ENCODE results near the gene C11orf91. TPM values are rescaled to one million over a fixed set of nuclear protein-coding genes. Genes with fewer than 3 reads are reported as not detected.
"Not testable (repeated sequence)": the region's sequence is repeated elsewhere in the genome, so short reads cannot be mapped to it uniquely, and the experiment has no call there.

C11orf91 gene
- polyA plus RNA-seq, 4 donors = 0.12 TPM; not detected in 3

DNA sequence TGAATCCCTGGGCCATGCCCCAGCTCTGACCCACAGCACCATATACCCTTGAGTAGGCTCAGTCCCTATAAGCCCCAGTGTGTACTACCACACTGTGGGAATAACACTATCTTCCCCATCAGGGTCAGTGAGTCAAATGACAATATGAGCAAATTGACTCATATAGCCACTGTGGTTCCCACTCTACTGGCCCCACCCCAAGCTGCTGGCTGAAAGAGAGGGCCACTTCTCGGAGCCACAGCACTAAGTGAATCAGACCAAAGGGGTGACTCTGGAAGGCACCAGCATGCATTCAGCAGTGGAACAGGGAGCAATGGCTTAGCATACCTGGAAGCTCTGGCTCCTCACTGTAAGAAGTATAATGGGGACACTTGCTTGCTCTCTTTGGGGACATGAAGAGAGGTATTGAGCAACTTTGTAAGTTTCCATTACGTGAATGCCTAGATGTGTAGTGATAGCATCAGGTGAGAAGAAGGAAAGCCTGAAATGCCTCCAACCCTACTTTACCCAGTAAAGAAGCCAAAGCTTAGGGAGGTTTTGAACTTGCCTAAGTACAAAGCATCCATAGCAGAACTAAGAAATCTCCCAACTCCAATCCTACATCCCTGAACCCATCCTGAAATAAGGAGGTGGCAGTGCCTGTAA is 22.1 kb upstream of the C11orf91 start:
- no peak for DNase-seq (ENCODE audit: low read depth in 4 of 4, low spot score in 3 of 4)

DNA sequence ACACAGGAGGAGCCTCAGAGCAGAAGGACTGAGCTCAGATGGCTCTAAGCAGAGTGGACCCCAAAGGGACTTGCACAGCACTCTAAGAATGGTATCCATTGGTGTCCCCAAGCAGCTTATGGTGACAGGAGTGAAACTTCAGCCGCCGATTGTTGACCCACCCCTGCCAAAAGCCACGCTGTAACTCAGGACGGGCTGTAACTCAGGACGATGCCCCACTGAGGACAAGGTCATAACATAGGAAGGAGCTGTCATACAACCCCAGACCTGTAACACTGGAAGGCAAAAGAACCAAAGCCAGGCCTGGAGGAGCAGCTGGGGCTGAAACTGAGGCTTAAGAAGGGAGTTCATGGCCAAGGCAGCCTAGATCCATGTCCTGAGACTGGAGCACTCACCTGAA is 21.4 kb upstream of the C11orf91 start:
- DNase-seq (ENCODE audit: low read depth in 4 of 4, low spot score in 3 of 4) = no peak

DNA sequence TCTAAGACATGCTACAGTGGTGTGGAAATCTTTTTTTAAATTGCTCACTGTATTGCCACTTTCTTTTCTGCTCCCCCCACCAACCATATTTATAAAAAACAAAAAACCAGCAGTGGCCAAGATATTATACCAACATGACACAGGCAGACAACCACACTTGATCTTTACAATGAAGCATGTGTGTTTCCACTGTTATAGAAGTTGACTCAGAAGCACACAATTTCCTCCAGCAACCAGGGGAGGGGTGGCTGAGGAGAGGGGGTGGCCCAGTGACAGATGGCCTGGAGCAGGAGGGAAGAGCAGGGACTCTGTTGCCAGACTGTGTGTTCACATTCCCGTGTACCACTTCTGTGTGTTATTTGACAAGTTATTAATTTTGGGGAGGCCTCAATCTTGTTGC is 20.8 kb upstream of the C11orf91 start:
- no peak for DNase-seq (ENCODE audit: low read depth in 4 of 4, low spot score in 3 of 4)

DNA sequence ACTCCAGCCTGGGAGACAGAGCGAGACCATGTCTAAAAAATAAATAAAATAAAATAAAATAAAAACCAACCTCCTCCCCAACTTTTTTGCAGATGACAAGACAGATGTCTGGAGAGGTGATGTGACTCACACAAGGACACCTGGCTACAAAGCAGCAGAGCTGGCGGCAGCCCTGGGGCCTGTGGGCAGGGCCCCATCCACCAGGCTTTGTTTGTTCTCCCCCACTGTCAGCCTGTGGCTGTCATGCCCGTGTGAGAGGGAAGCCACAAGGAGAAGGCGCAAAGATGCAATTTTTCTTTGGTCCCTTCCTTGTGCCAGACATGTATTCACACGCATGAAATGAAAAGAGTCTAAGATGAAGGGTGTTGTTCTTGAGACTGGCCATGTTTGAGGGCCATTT is 19.0 kb upstream of the C11orf91 start:
- no peak for DNase-seq (ENCODE audit: low read depth in 4 of 4, low spot score in 3 of 4)

DNA sequence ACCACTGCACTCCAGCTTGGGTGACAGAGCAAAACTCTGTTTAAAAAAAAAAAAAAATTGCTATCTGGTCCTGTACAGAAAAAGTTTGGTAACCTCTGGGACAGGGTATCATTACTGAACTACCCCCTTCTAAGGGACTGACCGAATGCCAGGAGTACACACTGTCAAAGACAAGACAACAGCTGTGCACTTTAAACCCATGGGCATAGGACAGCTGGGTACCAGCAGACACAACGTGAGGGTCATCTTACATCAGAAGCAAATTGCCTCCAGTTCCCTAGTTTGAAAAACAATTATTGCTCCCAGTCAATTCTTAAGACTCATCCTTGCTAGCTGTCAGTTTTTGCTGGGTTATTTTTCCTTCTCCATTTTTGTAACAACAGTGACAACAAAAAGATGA is 17.8 kb upstream of the C11orf91 start:
- no peak for DNase-seq (ENCODE audit: low read depth in 4 of 4, low spot score in 3 of 4)

DNA sequence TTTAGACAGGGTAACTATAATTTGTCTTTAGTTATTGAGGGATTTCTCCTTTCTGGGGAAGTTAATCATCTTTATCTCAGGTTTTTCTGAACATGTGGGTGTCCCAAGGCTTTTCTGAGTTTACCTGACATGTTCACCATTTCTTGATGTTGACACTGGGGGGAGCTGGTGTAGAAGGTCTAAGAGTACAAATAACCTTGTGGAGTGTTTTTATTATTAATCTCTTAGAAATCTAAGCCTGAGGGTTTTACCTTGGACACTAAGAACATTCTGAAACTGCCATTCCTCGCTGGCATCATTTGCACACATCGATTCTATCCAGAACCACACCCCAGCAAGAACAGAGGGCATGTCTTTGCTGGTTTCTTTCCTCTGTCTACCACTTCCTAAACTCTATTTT is 15.6 kb upstream of the C11orf91 start:
- no peak for DNase-seq (ENCODE audit: low read depth in 4 of 4, low spot score in 3 of 4)

DNA sequence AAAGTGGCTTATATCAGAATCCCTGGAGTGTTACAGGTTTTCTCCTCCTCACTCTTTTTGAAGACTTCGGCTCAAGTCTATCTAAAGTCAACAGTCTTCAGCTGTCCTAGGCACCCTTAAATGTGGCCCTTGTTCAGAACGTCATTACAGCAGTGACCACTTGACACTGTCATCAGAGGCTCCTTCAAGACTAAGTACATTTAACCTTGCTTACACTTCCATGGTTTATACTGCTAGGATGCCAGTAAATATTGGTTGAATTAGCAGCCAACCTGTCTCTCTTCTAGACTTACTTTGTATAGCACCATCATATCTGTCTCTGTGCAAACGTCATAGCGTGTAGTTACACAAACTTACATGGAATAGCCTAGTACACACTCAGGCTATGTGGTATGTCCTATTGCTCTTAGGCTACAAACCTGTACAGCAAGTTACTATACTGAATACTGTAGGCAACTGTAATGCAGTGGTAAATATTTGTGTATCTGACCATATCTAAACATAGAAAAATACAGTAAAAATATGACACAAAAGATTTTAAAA is 13.3 kb upstream of the C11orf91 start:
- DNase-seq (ENCODE audit: low read depth in 4 of 4, low spot score in 3 of 4) = no peak

DNA sequence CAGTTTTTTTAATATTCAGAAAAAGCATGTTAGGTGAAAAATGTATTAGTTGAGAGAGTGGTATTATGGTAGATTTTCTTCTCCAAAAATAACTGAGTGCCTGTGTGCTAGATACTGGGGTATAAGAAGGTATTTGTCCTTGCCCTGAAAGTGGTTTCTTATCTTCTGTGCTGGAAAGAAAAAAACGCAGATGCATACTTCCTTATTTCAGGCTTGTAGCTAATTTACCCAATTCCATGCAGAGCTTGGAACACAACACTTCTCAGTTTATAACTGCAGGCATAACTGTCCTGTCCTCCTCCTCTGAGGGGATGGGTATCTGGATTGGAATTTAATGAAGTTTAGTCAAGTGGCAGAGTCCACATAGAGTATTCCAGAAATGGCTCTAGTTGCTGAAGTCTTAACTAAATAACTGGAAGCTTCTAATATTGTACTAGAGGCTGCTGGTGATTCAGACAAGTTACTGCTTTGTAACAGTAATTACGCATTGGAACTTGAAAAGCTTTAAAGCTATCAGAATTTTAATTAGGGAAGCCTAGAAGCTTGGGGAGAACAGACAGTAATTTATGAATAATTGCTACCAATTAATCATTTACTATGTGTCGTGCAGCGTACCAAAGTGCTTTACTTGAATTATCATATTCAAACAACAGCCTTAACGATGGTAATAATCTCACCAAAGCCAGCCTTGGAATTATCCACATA is 12.7 kb upstream of the C11orf91 start:
- DNase-seq (ENCODE audit: low read depth in 4 of 4, low spot score in 3 of 4) = no peak

DNA sequence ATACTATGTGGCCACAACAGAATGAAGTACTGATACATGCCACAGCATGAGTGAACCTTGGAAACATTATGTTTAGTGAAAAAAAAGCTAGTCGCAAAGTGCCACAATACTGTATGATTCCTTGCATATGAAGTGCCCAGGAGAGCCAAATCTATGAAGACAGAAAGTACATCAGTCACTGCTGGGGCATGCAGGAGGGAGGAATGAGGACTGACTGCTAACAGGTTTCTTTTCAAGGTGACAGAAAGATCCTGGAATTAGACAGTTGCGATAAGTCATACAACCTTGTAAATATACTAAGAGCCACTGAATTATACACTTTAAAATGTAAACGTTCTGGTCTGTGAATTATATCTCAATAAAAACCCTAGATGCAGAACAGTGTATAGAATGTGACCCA is 11.8 kb upstream of the C11orf91 start:
- DNase-seq (ENCODE audit: low read depth in 4 of 4, low spot score in 3 of 4) = no peak

DNA sequence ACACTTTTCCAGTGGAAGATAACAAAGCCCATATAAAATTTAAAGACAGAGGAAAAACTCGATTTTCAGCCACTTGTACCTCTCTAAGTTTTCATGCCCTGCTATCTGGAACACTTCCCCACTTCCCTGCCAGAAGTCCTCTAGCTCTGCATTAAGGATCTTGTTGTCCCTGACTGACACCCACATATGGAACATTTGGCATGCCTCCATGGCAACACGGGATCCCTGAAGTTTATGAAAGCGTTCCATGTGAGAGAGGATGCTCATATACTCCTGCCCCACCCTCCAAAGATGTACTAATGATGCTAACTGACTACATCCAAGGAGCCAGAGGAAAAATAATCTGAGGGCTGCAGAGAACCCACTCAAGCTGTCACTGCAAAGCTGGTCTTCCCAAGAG is 8.8 kb upstream of the C11orf91 start:
- DNase-seq (ENCODE audit: low read depth in 4 of 4, low spot score in 3 of 4) = no peak

DNA sequence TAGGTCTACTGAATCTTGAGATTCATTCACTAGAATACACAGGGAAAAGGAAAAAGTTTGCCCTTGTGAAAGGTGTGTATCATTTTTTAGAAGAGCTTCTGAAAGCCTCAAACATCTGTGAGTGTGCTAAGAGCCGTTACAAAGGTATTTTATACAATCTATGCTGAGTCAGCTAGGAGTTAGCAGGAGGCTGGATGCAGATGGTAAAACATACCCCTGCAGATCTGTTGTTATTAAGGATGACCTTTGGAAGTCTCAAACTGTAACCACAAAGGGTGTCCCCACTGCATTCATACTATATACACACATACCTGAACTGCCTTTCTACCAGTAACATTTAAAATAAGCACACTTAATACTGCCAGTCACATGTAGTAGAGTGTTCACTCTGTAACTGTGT is 8.4 kb upstream of the C11orf91 start:
- DNase-seq (ENCODE audit: low read depth in 4 of 4, low spot score in 3 of 4) = no peak

DNA sequence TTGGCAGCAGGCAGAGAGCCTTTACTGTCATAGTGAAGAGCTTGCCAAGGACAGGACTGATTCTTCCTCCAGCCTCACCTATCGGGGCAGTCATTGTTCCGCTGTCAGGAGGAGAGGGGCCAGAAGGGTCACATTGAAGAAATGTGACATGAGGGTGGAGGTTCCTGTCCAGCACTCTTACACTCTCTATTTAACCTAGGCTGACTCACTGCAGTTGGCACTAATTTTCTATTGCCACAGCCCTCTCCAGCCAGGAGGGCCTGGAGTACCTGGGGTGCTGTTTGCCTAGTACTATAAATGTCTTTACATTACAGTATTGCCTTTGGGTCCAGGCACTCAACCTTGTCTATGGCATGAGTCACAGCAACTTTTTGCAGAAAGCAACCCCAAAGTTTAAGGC is 7.2 kb upstream of the C11orf91 start:
- not testable (repeated sequence) for DNase-seq (ENCODE audit: low read depth in 4 of 4, low spot score in 3 of 4)

DNA sequence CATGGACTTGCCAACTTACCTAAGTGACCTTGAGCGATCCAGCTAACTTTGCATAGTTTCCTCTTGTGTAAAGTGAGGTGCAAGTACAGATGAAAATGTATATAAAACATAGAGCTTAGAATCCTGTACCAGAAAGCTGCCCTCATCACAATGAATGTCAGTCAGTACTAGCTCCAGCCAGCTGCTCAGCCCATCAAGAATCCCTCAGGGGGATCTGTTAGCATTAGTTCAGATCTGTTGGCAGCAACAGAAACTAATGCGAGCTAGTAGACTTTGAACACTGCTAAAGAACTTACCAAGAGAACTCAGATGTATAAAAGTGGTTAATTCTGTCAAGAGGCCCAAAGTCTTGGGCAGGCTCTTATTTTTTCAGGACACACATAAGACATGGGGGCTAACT is 6.3 kb upstream of the C11orf91 start:
- no peak for DNase-seq (ENCODE audit: low read depth in 4 of 4, low spot score in 3 of 4)

DNA sequence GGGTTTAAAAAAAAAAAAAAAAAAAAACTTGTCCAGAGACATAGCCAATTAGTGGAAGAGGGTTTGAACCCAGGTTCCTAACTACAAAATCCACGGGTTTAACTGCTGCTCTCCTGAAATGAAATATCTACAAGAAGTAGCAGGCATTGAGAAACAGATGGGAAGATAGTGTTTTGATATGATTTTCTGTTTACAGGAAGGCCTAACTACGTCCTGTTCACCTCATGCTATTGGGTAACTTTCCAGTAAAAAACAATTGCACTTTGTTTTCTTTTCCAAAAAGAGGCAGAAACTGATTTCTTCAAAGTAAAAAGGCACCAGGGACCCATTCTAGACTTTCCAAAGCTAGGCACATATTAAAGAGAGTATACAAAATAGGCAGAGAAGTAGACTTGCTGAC is 5.9 kb upstream of the C11orf91 start:
- no peak for DNase-seq (ENCODE audit: low read depth in 4 of 4, low spot score in 3 of 4)

DNA sequence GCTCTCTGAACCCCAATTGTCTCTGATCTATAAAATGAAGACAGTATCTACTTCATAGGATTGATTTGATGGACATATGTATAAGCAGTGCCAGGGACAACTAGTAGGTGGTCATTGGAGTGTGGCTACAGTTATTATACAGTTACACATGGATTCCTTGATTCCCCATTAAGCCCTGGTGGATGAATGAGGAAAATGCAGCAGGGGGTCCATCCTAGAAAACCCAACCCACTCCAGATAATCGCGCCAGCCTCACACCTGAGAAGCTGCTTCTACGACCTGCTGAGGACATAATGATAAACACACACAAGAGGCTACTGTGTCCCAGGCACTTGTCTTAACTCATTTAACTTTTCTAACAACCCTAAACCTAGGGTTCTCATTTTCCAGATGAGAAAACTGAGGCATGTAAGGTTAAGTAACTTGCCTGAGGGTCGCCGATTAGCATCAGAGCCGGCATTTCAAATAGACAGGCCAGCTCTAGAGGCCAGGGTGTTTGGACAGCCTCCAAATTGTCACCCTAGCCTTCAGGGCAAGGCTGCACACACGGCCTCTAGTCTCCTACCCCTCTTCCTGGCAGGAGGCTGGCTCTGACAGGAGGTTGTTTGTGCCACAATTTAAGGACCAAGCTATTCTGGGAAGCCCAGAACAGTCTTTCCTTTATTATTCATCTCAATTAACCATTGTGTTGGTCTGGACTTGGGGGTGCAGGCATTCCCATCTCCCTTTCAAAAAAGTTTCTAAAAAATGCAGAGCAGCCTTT is 3.8 kb upstream of the C11orf91 start:
- DNase-seq (ENCODE audit: low read depth in 4 of 4, low spot score in 3 of 4) = no peak

DNA sequence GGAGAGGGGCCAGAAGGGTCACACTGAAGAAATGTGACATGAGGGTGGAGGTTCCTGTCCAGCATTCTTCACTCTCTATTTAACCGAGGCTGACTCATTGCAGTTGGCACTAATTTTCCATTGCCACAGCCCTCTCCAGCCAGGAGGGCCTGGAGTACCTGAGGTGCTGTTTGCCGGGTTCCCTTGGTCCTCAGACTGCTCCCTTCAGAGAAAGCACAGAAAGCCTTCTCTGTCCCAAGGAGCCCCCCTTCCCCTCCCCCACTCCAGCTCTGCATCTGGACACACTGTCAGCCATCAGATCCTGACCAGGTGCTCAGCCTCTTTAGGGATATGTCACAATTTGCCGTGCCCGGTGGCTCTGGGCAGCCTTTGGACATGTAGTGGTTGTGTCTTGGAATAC is 3.2 kb upstream of the C11orf91 start:
- no peak for DNase-seq (ENCODE audit: low read depth in 4 of 4, low spot score in 3 of 4)

DNA sequence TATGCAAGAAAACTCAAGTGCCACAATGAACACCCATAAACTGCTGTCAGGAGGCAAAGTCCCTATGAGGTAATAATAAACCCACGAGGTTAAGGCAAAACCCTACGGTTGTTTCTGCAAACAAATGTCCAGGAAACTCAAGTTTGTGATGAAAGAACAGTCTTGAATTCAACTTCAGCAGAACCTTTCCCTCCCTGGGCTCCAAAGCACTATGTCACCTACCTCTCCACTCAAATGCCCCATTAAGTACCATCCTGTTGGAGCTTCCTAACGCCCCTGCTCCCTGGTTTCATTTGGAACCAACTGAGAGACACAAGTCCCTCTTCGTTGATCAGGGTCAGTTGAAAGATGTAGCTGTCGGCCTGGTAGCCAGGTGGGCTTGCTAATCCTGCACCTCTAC is 2.6 kb upstream of the C11orf91 start:
- DNase-seq (ENCODE audit: low read depth in 4 of 4, low spot score in 3 of 4) = no peak

DNA sequence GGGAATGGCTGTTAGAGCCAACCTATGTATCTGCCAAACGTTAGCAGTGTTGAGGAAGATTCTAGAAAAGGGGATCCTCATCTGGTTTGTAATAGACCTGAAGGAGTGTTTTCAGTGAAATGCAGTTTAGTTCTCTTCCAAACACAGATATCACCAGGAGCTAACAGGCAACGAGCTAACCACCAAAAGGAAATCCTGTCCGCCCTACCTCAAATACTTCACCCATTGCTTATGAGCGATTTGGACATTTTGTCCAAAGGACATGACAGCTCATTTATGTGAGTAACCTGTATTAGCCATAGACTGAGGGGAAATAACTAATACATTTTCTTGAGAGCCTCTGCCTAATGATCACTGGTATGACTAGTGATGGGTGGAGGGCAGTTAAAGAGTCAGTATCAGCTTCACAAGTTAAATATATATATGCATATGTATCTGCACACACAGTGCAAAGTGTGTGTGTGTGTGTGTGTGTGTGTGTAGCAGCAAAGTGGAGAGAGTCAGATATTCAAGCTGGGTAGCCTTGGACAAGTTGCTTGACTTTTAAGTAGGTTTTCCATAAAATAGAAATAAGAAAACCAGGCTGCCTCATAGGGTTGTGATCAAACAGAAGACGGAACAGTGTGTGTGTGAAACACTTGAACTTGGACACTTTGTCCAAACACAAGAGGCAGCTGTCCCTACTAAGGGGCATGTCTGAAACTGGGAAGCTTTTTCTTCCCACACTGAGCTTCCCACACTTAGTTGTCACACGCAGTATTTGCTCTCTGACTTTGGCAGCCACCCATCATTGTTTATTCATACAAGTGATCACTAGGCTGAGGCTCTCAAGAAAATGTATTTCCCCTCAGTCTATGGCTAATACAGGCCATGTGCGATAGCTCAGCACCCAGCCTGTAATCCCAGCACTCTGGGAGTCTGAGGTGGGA is 940 bp upstream of the C11orf91 start:
- DNase-seq (ENCODE audit: low read depth in 4 of 4, low spot score in 3 of 4) = no peak

DNA sequence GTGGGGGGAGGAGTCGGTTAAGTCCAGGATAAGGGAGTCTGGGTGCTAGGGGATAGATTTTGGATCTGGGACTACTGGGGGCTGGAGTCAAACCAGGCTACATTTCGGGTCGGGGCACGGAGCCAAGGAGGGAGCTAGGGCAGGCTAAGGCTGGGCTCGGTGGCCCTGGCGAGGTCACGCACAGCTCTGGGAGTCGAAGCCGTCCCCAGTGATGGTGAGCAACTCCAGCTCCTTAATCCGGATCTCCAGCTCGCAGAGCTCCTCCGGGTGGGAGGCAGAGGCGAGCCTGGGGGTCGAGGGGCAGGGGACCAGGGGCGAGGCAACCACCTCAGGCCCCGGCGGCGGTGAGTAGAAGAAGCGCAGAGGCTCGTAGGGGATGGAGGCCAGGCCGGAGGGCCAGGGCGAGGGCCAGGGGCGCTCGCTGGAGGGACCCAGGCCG is 544 bp downstream of the C11orf91 start:
- no peak for DNase-seq (ENCODE audit: low read depth in 4 of 4, low spot score in 3 of 4)

DNA sequence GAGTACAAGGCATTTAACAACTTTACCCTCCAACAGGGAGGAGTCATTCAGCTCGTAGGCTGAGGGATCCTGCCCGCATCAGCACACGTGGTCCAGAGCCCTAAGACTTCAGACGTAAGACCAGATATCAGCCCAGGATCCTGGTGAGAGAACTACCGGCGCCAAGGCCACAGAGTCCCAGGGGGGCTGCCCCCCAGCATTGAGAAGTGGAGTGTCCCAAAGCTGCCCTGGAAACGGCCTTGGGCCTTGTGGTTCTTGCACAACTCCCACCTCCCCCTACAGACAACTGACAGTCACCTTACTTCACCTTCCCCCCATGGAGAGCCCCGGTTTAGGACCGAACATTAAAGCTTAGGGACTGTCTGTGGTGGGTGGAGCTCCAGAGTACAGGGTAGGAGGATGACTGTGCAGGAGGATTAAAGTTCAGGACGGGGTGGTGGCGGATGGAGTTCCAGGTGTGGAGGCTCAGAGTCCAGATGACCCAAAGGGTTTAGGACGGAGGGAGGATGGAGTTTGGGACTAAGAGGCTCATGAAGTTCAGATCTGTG is 1.0 kb downstream of the C11orf91 start:
- DNase-seq (ENCODE audit: low read depth in 4 of 4, low spot score in 3 of 4) = no peak
